Fibroblast of the aortic adventitia (primary cell): ENCODE measurements around the gene COL11A2. TPM values are rescaled to one million over a fixed set of nuclear protein-coding genes. Genes with fewer than 3 reads are reported as not detected.
"Not testable (repeated sequence)": the region's sequence is repeated elsewhere in the genome, so short reads cannot be mapped to it uniquely, and the experiment has no call there.

ENCODE experiments used
- DNase-seq: peaks from one replicate; pipeline ENCODE4 v3.0.0-alpha.2; 2010; ENCODE audit warnings: low read depth
- H3K4me3 ChIP-seq: 2 replicates; pipeline ENCODE4 v1.5.1; 2011; ENCODE audit warnings: low read depth, mild to moderate bottlenecking, control low read depth, low read length, moderate library complexity
- total RNA-seq: library from RNA; depleted of rRNA; stranded (reverse); fragments of >200 nt; gene quantifications from 2 replicates; pipeline ENCODE4 v1.2.3, GENCODE V29; 2012; ENCODE audit warnings: low replicate concordance
- TF ChIP-seq, protein P1 (sequence below): IDR thresholded peaks from 2 replicates; pipeline ENCODE4 v1.5.1; 2011; ENCODE audit warnings: mild to moderate bottlenecking, low read length, control low read depth, inconsistent platforms; ENCODE audit not compliant: insufficient read depth

Gene COL11A2
- total RNA-seq, result 0.09 and 0.74 TPM in 2 replicates

DNA sequence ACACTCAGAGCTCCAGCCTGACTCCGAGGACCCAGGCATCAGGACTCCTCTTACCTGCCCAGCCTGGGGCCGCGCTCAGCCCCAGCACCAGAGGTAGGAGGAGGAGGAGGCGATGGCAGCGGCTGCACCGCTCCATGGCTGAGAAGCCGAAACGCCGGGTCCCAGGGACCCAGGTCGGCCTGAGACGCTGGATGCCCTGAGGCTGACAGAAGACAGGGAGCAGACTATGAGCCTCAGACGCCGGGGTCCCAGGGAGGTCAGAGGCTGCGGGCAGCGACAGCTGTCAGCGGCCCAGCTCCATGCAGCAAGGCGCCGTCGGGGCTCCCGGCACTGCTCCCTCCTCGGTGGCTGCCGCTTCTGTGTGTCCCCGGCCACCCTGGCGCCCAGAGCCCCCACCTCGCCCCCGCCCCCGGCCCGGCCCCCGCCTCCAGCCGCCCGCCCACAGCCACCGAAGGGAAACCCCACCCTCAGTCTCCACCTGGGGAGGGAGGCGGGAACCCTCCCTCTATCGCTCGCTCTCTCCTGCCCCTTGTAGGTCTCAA, at the start of gene COL11A2:
Gene COL11A2 (minus strand): TSS at position 363 of the 542 bp plus-strand sequence. CDS start 227 bp downstream, at position 136.
- TF ChIP-seq, protein P1, sequence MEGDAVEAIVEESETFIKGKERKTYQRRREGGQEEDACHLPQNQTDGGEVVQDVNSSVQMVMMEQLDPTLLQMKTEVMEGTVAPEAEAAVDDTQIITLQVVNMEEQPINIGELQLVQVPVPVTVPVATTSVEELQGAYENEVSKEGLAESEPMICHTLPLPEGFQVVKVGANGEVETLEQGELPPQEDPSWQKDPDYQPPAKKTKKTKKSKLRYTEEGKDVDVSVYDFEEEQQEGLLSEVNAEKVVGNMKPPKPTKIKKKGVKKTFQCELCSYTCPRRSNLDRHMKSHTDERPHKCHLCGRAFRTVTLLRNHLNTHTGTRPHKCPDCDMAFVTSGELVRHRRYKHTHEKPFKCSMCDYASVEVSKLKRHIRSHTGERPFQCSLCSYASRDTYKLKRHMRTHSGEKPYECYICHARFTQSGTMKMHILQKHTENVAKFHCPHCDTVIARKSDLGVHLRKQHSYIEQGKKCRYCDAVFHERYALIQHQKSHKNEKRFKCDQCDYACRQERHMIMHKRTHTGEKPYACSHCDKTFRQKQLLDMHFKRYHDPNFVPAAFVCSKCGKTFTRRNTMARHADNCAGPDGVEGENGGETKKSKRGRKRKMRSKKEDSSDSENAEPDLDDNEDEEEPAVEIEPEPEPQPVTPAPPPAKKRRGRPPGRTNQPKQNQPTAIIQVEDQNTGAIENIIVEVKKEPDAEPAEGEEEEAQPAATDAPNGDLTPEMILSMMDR, result no peak
- H3K4me3 ChIP-seq, result peak within 1 kb of the TSS; percentile 46
- DNase-seq, result no peak

DNA sequence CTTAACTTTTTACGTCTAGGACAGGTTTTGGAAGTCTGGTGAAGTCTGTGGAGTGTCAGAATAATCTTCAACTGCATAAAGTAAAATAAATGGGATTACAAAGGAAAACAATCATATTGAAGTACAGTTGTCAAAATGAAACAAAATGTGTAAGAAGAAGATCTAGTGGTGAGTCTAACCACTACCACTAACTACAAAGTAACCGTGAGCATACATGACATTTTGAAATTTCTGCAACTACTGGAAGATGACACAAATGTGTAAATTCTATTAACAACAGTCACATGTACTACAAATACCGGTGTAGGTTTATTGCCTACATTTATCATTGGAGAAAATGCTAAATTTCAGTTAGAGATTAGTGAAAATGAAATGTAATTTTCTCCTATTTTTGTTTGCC, 49.7 kb upstream of the COL11A2 start:
- DNase-seq, result no peak
- no peak overlapping the region for H3K4me3 ChIP-seq
- TF ChIP-seq, protein P1, result no peak

DNA sequence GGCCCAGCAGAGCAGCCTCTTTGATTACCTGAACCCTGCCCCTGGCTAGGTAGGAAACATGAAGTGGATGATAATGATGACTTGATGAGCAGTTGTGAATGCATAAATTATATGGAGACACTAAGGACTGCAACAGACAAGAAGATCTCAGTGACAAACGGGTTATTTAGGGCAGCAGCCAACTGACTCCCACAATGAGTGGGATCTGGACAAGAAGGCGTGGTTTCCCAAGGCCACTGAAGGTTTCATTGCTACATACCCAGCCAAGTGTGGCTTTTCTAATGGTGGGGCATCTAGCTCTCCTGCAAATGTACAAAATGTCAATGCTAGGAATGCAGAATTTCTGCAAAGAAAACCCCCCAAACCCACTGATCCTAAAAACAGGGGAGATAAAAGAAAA, 45.5 kb upstream of the COL11A2 start:
- DNase-seq, result no peak
- TF ChIP-seq, protein P1, result no peak

DNA sequence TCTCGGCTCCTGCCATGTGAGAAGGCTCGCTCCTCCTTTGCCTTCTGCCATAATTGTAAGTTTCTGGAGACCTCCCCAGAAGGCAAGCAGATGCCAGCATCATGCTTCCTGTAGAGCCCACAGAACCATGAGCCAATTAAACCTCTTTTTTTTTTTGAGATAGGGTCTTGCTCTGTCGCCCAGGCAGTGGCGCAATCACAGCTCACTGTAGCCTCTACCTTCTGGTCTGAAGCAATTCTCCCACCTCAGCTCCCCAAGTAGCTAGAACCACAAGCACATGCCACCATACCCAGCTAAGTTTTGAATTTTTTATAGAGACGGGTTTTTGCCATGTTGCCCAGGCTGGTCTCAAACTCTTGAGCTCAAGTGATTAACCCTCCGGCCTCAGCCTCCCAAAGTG, 44.6 kb upstream of the COL11A2 start:
- TF ChIP-seq, protein P1, result no peak
- no peak overlapping the region for H3K4me3 ChIP-seq
- DNase-seq, result no peak

More for the DNA sequence above, 45.5 kb upstream of the COL11A2 start:
- H3K4me3 ChIP-seq, result no peak overlapping the region

DNA sequence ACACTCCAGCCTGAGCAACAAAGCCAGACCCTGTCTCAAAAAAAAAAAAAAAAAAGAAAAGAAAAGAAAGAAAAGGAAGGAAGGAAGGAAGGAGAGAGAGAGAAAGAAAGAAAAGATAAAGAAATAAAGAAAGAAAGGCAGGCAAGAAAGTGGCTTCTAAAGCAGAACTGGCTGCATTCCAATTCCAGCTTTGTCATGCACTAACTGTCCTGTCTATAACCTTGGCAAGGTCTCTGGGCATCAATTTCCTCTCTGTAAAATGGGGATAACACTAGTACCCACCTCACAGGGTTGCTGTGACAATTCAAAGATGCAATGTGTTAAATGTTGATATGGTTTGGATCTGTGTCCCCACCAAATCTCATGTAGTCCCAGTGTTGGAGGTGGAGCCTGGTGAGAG, 44.1 kb upstream of the COL11A2 start:
- TF ChIP-seq, protein P1, result no peak
- no peak overlapping the region for H3K4me3 ChIP-seq
- DNase-seq, result no peak

DNA sequence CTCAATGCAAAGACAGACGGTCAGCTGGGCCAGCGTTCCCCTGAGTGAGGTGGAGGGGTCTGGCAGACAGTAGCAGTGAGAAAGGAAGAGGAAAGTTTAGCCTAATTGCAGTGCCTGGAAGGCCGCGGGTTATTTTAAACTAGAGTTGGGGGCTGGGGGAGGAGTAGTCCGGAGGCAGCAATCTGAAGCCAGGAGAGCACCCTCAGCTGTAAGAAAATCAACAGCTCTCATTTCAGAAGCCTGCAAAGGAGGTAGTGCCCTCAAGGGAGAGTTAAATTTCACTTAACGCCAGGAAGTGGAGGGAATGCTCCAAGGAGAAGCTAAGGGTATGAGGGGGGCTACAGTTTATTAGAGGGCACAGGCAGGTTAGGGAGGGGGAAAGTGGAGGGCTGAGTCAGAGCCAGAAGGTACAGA, 43.0 kb upstream of the COL11A2 start:
- TF ChIP-seq, protein P1, result no peak
- DNase-seq, result no peak
- H3K4me3 ChIP-seq, result no peak overlapping the region

DNA sequence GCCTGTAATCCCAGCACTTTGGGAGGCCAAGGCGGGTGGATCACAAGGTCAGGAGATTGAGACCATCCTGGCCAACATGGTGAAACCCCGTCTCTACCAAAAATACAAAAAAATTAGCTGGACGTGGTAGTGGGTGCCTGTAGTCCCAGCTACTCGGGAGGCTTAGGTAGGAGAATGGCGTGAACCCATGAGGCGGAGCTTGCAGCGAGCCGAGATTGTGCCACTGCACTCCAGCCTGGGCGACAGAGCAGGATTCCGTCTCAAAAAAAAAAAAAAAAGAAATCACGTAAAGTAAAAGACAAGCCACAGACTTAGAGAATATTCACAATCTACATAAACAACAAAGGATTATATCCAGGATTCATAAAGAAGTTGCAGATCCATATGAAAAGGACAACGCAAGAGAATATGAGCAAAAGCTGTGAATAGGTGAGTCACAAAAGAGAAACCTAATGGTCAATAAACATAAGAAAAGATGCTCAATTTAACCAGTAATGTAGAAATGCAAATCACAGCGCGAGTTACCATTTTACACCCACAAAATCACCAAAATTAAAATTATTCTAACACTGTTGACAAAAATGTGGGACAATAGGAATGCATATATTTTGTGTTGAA, 34.3 kb upstream of the COL11A2 start:
- not testable (repeated sequence) for H3K4me3 ChIP-seq, DNase-seq
